GM12878 (cell line): ENCODE data around the gene FOXK2. TPM values are rescaled to one million over a fixed set of nuclear protein-coding genes. Genes with fewer than 3 reads are reported as not detected.

Experiments
- ATAC-seq: fragments of 200-7000 bp; cut with Tn5 transposase; 3 replicates; pipeline ENCODE4 v1.9.1; 2020; ENCODE audit warnings: mild to moderate bottlenecking, moderate library complexity
- BruUV-seq: library from RNA; stranded (reverse); fragments of 400-500 nt; replicated peaks from 2 replicates; lab custom pipeline; 2021; lab: Mats Ljungman, UMichigan
- CTCF ChIA-PET: fragments of 300-600 bp; sonication (Branson Sonifier 250); formaldehyde crosslinking; extraction: SDS; loops from one replicate; lab custom pipeline; 2021; ENCODE audit warnings: inconsistent platforms; lab: Yijun Ruan, JAX
- POLR2A ChIA-PET: fragments of 350-600 bp; formaldehyde crosslinking; extraction: SDS; loops from one replicate; lab custom pipeline; 2021; ENCODE audit warnings: inconsistent platforms; lab: Charles Lee
- RAD21 ChIA-PET: fragments of 300-600 bp; sonication (Branson Sonifier 250); formaldehyde crosslinking; loops from one replicate; lab custom pipeline; 2023; ENCODE audit warnings: antibody characterized with exemption; ENCODE audit not compliant: unreplicated experiment; lab: Charles Lee
- SMC1A ChIA-PET: fragments of 300-600 bp; sonication (Branson Sonifier 250); formaldehyde crosslinking; loops from one replicate; lab custom pipeline; 2023; ENCODE audit not compliant: unreplicated experiment, uncharacterized antibody; lab: Charles Lee
- DNase-seq: peaks from one replicate; pipeline ENCODE4 v3.0.0-alpha.2; 2011; ENCODE audit warnings: low read depth, low spot score
- FAIRE-seq: peaks from 3 replicates; lab custom pipeline; 2011; peaks lifted over from hg19 to GRCh38; lab: Jason Lieb, UNC
- H2AFZ ChIP-seq: 2 replicates; pipeline ENCODE4 v1.6.0; 2011; ENCODE audit warnings: low read depth, low read length, control low read depth; ENCODE audit not compliant: control insufficient read depth
- H3K27ac ChIP-seq: 2 replicates; pipeline ENCODE4 v1.5.1; 2011; ENCODE audit warnings: control low read depth; ENCODE audit not compliant: control insufficient read depth, insufficient read depth
- H3K27me3 ChIP-seq, 2 experiments: replicated peaks in 1 of 2; 2 replicates each; pipeline versions ENCODE4 v1.6.0 to v1.6.1; 2011; ENCODE audit warnings: low read length in 1 of 2; ENCODE audit not compliant: control insufficient read depth in 2 of 2, insufficient read depth in 2 of 2
- H3K36me3 ChIP-seq, 2 experiments: 2 replicates each; pipeline ENCODE4 v1.5.1; 2011; ENCODE audit warnings: low read length in 1 of 2; ENCODE audit not compliant: control insufficient read depth in 2 of 2, insufficient read depth in 2 of 2
- H3K4me1 ChIP-seq: 2 replicates; pipeline ENCODE4 v1.6.1; 2011; ENCODE audit warnings: mild to moderate bottlenecking, low read length, moderate library complexity, mixed read lengths; ENCODE audit not compliant: control insufficient read depth, insufficient read depth
- H3K4me2 ChIP-seq: 2 replicates; pipeline ENCODE4 v1.6.0; 2011; ENCODE audit warnings: control low read depth; ENCODE audit not compliant: control insufficient read depth, insufficient read depth
- H3K4me3 ChIP-seq: fragments of 200-600 bp; sonication (generic); 2 replicates; pipeline ENCODE4 v1.5.1; 2016
- H3K79me2 ChIP-seq: 2 replicates; pipeline ENCODE4 v1.6.0; 2011; ENCODE audit warnings: low read length; ENCODE audit not compliant: control insufficient read depth, insufficient read depth
- H3K9ac ChIP-seq: 2 replicates; pipeline ENCODE4 v1.8.0; 2011; ENCODE audit warnings: low read length, control low read depth, mixed read lengths; ENCODE audit not compliant: control insufficient read depth, insufficient read depth
- H3K9me3 ChIP-seq: replicated peaks from 3 replicates; pipeline ENCODE4 v1.5.1; 2011; ENCODE audit warnings: mild to moderate bottlenecking, low read length; ENCODE audit not compliant: control insufficient read depth, insufficient read depth
- H4K20me1 ChIP-seq: 2 replicates; pipeline ENCODE4 v1.6.0; 2011; ENCODE audit not compliant: control insufficient read depth, insufficient read depth
- BHLHE40 ChIP-seq, 2 experiments: fragments of 450-650 bp in 1 of 2; IDR thresholded peaks; 2 replicates each; pipeline ENCODE4 v1.6.1; 2011 to 2017; ENCODE audit warnings: low read depth in 2 of 2, borderline replicate concordance in 1 of 2, improper control_type of control experiment in 1 of 2, low read length in 1 of 2, mild to moderate bottlenecking in 1 of 2
- CTCF ChIP-seq, 3 experiments: IDR thresholded peaks in 2 of 3; conservative IDR thresholded peaks in 1 of 3; 2 replicates each; pipeline ENCODE4 v1.5.1; 2011; ENCODE audit warnings: low read depth in 3 of 3, low read length in 3 of 3, mild to moderate bottlenecking in 3 of 3, control low read depth in 2 of 3, moderate library complexity in 2 of 3, inconsistent platforms in 1 of 3, mixed read lengths in 1 of 3; ENCODE audit not compliant: control insufficient read depth in 2 of 3, insufficient read depth in 1 of 3; ENCODE audit errors: extremely low read depth in 1 of 3
- WGBS: methylation state at CpG from one replicate; pipeline ENCODE4 v1.1.6; 2016; ENCODE audit warnings: low lambda C conversion rate; ENCODE audit not compliant: insufficient replicate concordance, insufficient coverage; ENCODE audit errors: missing lambda C conversion rate; 5-methylcytosine and 5-hydroxymethylcytosine counted together
- in situ Hi-C: fragments of 300-500 bp; cut with MboI; formaldehyde crosslinking; loops from 9 replicates; pipeline ENCODE4 v1.14.3; 2018; ENCODE audit warnings: mixed read lengths
- intact Hi-C: fragments of 100-400 bp; cut with micrococcal nuclease; formaldehyde crosslinking; loops from one replicate; pipeline ENCODE4 v1.14.2; 2022; ENCODE audit not compliant: unreplicated experiment
- polyA plus RNA-seq, 11 experiments: library from polyadenylated mRNA; depleted of rRNA in 4 of 11; unstranded in 6 of 11; stranded (reverse) in 5 of 11; fragments of >200 nt; fragmentation: Nextera tagmentation in 4 of 11; fragmentation: Illumina TruSeq in 1 of 11; extraction: Ambion mirVana in 4 of 11; extraction: Trizol in 1 of 11; gene quantifications; 1 replicate in 1 of 11; 2 replicates in 10 of 11; pipeline versions ENCODE4 v1.2.1 to v1.2.3, GENCODE V29; 2011 to 2016; ENCODE audit warnings: inconsistent platforms in 2 of 11, missing spikeins in 2 of 11, low read depth in 1 of 11
- total RNA-seq, 4 experiments: library from RNA; depleted of rRNA in 3 of 4; stranded (reverse); fragments of >200 nt in 3 of 4; fragmentation: Illumina TruSeq in 1 of 4; extraction: Trizol in 1 of 4; gene quantifications; 2 replicates each; pipeline versions ENCODE4 v1.2.1 to v1.2.3, GENCODE V29; 2013 to 2021
- TF ChIP-seq, protein P1 (sequence below): IDR thresholded peaks from 2 replicates; pipeline ENCODE4 v1.6.1; 2011; ENCODE audit warnings: borderline replicate concordance, low read depth, mild to moderate bottlenecking, moderate library complexity, mixed read lengths, low read length; ENCODE audit not compliant: insufficient read depth; ENCODE audit errors: extremely low read length
- TF ChIP-seq, protein P2 (sequence below): fragments of 450-650 bp; conservative IDR thresholded peaks from 2 replicates; pipeline ENCODE4 v1.6.1; 2017; ENCODE audit warnings: mild to moderate bottlenecking, moderate library complexity

The FOXK2 gene
- total and polyA plus RNA-seq, 10 of the 15 experiments (the other 5 are each of a cell fraction or from before 2014, with no cell fraction given), result 2.4 to 56.8 (median 34.4) TPM

GRCh38 chr17:82497483-82498405 is 21.8 kb upstream of the FOXK2 start:
- SMC1A ChIA-PET, result interaction anchor here (0.9 to 2.1 kb wide), 3 partner anchors 9 to 47 kb away, joined by 3 to 7 read pairs (median 4); no protein-coding TSS in a partner anchor
- 25% methylated on average over 49 of the region's 66 CpGs for WGBS
- Histone ChIP-seq H3K27ac (peak overlapping the region; percentile 38; the same call in 1 of the 2 replicates), H3K9ac (peak overlapping the region; percentile 65), H3K4me1 (peaks cover 29% of the 10 kb centered on the region), H3K79me2 (no peaks in the 10 kb centered on the region), H2AFZ (peak overlapping the region; percentile 75), H3K27me3 (no peaks in the 10 kb centered on the region), H3K9me3 (no peaks in the 10 kb centered on the region), H3K36me3 (no peaks in the 10 kb centered on the region)
- BruUV-seq, result no TSS peak
- intact Hi-C loops, result no loop called here
- no peak for DNase-seq
- TF ChIP-seq BHLHE40 (IDR thresholded peaks at IDR 0.05; ENCODE audit: borderline replicate concordance in 1 of 2, low read depth in 2 of 2, low read length in 1 of 2), result peak; percentile 32 to 91; a peak in 2 of 4 replicates
- no peak for TF ChIP-seq CTCF (IDR thresholded peaks at IDR 0.05 in 2 of 3, conservative IDR thresholded peaks at IDR 0.05 in 1 of 3; ENCODE audit: control insufficient read depth in 2 of 3, extremely low read depth in 1 of 3, insufficient read depth in 1 of 3, low read depth in 3 of 3, low read length in 3 of 3)
- TF ChIP-seq, protein P1, sequence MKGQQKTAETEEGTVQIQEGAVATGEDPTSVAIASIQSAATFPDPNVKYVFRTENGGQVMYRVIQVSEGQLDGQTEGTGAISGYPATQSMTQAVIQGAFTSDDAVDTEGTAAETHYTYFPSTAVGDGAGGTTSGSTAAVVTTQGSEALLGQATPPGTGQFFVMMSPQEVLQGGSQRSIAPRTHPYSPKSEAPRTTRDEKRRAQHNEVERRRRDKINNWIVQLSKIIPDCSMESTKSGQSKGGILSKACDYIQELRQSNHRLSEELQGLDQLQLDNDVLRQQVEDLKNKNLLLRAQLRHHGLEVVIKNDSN, result peak; percentile 21
- TF ChIP-seq, protein P2, sequence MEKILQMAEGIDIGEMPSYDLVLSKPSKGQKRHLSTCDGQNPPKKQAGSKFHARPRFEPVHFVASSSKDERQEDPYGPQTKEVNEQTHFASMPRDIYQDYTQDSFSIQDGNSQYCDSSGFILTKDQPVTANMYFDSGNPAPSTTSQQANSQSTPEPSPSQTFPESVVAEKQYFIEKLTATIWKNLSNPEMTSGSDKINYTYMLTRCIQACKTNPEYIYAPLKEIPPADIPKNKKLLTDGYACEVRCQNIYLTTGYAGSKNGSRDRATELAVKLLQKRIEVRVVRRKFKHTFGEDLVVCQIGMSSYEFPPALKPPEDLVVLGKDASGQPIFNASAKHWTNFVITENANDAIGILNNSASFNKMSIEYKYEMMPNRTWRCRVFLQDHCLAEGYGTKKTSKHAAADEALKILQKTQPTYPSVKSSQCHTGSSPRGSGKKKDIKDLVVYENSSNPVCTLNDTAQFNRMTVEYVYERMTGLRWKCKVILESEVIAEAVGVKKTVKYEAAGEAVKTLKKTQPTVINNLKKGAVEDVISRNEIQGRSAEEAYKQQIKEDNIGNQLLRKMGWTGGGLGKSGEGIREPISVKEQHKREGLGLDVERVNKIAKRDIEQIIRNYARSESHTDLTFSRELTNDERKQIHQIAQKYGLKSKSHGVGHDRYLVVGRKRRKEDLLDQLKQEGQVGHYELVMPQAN, result peak; percentile 47; the same call in 1 of the 2 replicates
- TF ChIP-seq, all 136 proteins: peak for 3
- in situ Hi-C loops, result no loop called here
- FAIRE-seq (no peak), ATAC-seq (peak; percentile 35)
- CTCF ChIA-PET, result interaction anchor here (0.6 to 1.4 kb wide), 3 partner anchors 9 to 290 kb away, joined by 3 to 5 read pairs (median 4); no protein-coding TSS in a partner anchor
- H3K4me2 ChIP-seq, result peak overlapping the region; percentile 82
- no peaks in the 10 kb centered on the region for H4K20me1 ChIP-seq
- POLR2A ChIA-PET, result interaction anchor here (0.6 to 2.0 kb wide), 5 partner anchors 9 to 281 kb away, joined by 3 to 11 read pairs (median 4); no protein-coding TSS in a partner anchor
- peak overlapping the region; percentile 73 for H3K4me3 ChIP-seq
- RAD21 ChIA-PET, result interaction anchor here (0.7 to 3.3 kb wide), 6 partner anchors 10 to 57 kb away, joined by 3 to 9 read pairs (median 4); partner anchors contain the start of gene FOXK2
